HS-27A (cell line): ENCODE measurements around the gene NDRG2.
"Not testable (repeated sequence)": the region's sequence is repeated elsewhere in the genome, so short reads cannot be mapped to it uniquely, and the experiment has no call there.

Source experiments
- DNase-seq: peaks from one replicate; pipeline ENCODE4 v3.0.0-alpha.2; 2012; ENCODE audit warnings: low read depth, missing footprints

The NDRG2 gene

DNA sequence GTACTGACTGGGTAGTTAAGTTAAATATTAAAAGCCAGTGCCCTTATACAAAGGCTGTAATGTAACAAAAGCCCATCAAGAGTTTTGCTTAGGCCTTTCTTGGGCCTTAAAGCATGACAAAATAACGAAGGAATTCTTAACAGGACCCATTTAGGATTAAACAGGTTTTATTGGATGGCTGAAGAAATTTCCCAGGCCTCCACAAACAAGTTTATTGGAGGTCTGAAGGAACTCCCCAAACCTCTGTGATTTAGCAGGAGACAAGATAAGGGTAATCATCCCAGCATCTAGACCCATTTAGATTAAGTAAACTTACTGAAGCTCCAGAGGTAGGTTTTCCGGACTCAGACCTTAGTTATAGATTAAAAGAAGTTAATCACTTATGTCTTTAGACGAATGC is 15.1 kb downstream of the NDRG2 start:
- not testable (repeated sequence) for DNase-seq

- no peak for DNase-seq
These were observed 21.0 kb downstream of the NDRG2 start for GRCh38 chr14:21003788-21004346.

GRCh38 chr14:21001218-21001617 is 23.6 kb downstream of the NDRG2 start:
- DNase-seq = no peak

DNA sequence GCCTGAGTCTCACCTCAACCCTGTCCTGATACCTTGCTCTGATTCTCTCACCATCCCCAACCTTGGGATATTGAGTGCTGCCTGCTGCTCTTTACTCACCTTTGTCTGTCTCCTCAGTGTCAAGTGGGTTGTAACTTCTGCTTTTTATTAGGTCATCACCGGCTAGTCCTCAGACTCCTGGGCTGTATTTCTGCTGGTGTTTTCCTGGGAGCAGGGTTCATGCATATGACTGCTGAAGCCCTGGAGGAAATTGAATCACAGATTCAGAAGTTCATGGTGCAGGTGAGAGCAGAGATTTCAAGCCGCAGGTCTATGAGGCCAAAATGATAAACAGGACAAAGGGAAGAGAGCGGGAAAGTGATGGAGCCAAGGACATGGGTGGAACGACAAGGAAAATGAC is 25.3 kb downstream of the NDRG2 start:
- no peak for DNase-seq

- no peak for DNase-seq
These were observed 26.0 kb downstream of the NDRG2 start, which contains the start of gene SLC39A2 for GRCh38 chr14:20998674-20999366. SLC39A2 (plus strand) TSS chr14:20999293; CDS start chr14:20999447, 154 bp downstream.

- no peak for DNase-seq
These were observed 26.7 kb downstream of the NDRG2 start for GRCh38 chr14:20998139-20998538.

GRCh38 chr14:20997564-20997963 is 27.3 kb downstream of the NDRG2 start:
- no peak for DNase-seq

DNA sequence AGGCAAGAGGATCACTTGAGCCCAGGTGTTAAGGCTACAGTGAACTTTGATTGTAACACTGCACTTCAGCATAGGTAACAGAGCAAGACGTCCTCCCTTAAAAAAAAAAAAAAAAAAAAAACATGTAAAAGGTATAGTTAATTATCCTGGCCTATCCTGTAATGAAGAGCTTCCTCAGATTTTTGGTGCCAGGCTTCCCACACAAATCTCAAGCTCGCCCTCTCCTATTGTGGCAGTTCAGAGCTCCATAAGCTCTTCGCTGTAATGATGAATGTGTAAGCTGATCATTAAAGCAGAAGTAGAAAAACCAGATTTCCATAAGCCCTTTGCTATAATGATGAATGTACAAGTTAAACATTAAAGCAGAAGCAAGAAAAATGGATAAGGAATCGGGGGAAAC is 27.7 kb downstream of the NDRG2 start:
- DNase-seq = no peak

- DNase-seq = no peak
These were observed 28.3 kb downstream of the NDRG2 start for GRCh38 chr14:20996521-20996920.

DNA sequence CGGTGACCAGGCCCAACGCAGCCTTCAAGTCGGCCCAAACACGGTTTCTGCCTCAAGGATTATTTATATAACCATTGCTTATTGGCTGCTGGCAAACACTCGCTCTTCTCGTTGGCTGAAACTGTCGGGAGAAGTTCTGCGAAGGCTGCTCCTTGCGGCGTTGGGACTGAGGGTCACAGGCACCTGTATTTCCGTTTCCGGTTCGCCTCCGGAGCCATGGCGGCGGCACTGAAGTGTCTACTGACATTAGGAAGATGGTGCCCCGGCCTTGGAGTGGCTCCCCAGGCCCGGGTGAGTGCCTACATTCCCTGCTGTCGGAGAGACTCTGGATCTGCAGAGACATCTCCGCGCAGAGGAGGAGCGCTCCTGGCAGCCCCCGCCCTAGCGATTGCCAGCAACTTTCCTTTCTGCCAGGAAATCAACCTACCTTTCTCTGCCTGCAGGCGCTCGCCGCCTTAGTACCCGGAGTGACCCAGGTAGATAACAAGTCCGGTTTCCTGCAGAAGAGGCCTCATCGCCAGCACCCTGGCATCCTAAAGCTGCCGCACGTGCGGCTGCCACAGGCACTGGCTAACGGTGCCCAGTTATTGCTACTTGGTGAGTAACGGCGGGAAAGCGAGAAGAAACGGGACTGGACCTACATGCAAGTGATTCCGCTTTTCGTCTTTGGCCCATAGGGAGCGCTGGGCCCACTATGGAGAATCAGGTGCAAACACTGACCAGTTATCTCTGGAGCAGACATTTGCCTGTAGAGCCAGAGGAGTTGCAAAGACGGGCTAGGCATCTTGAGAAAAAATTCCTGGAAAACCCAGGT is 34.9 kb downstream of the NDRG2 start, which contains the start of gene METTL17:
TSS of gene METTL17 (plus strand) at position 194 of the 814 bp plus-strand sequence. CDS start at position 217, 23 bp downstream.
- peak; percentile 94 for DNase-seq

- DNase-seq = no peak
These were observed 35.4 kb downstream of the NDRG2 start for GRCh38 chr14:20989471-20989786.

- DNase-seq = no peak
These were observed 36.0 kb downstream of the NDRG2 start for GRCh38 chr14:20988717-20989470.

- peak; percentile 79 for DNase-seq
These were observed 38.0 kb downstream of the NDRG2 start for GRCh38 chr14:20986811-20987210.

GRCh38 chr14:20985650-20986049 is 39.2 kb downstream of the NDRG2 start:
- DNase-seq = not testable (repeated sequence)

DNA sequence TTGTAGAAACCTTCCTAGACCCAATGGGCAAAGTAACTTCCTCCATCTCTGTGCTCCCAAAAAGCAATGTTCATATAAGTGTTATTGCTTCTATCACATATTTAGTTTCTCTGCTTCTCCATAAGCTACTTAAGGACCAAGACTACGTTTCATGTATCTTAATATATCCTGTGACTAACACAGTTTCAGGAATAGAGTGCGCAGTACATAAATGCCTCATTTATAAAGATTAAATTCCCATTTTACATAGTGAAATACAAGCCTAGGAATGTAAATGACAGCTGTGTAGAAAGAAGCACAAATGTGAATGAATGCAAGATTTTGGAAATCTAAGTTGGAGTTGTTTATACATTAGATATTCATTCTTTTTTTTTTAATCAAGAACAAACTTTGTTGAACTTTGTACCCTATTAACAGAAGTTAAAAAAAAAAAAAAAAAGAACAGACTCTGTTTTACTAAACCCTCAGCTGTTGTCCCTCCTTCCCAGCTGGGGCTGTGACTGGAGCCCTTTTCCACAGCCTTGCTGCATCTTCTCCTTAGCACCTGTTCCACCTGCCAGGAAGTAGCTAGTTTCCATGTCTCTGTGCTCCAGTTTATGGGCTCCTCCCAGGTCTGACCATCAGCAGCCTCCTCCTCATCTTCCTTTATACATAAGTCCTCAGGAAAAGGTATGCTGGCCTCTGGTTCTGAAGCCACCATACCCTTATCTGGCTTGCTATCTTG is 42.1 kb downstream of the NDRG2 start:
- DNase-seq = no peak

GRCh38 chr14:20980906-20981305 is 44.0 kb downstream of the NDRG2 start:
- DNase-seq = no peak

DNA sequence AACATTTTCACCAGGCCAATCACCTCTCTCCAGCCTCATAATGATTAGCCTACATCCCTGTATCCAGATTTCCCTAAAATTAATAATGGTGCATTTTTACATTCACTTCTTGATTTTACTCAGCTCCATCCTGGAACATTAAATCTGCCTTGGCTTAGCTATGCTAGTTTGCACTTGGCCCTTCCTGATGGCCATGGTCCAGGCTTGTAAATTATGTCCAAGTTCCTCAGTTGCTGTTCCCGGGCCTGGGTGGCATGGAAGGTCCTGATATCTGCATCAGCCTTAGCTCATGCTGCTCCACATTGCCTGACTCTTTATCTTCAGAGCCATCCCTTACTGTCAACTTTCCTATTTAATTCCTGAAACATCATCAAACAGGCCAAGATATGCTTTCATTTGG is 46.2 kb downstream of the NDRG2 start:
- no peak for DNase-seq

DNA sequence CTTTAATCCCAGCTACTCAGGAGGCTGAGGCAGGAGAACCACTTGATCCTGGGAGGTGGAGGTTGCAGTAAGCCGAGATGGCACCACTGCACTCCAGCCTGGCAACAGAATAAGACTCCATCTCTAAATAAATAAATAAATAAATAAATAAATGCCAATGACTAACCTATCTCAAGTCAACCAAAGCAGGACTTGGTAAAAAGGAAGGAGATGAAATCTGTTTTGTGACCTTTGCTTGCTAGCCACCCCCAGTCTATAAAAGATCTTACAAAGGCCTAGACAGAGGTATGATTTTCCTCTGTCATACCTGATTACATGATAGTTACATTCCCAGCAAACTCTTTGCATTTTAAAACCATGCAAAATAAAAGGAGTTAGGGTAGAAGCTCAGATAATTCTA is 48.6 kb downstream of the NDRG2 start:
- no peak for DNase-seq

DNA sequence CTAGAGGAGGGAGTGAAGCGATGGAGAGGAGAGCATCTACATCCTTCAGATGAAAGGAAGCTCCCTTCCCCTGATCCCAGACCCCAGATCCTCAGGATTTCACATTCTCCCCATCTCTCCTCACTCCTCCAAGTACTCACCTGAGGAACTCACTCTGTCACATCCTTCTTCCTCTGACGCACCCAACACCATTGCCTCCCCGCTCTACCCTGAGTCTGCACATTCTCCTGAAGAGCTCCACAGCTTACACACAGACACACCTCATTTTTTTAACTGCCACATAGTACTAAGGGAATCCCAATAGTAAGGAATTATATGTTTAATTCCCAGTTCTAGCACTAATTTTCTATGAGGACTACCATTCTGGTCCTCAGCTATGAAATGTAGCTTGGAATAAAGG is 51.4 kb downstream of the NDRG2 start:
- no peak for DNase-seq

DNA sequence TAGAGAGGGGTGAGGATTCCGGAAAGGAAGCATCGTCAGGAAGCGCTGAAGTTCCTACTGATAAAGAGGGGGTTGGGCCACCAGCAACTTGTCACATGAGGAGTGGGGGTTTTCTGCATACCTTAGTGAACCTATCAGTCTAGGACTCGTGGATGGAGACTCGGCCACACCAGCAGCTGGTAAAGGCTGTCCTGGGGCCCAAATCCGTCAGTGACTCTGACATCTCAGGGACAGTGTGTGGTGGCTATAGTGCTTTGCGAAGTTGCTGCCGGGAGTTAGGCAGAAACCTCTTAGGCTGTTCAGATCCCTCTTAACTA is 53.2 kb downstream of the NDRG2 start:
- DNase-seq = no peak

DNA sequence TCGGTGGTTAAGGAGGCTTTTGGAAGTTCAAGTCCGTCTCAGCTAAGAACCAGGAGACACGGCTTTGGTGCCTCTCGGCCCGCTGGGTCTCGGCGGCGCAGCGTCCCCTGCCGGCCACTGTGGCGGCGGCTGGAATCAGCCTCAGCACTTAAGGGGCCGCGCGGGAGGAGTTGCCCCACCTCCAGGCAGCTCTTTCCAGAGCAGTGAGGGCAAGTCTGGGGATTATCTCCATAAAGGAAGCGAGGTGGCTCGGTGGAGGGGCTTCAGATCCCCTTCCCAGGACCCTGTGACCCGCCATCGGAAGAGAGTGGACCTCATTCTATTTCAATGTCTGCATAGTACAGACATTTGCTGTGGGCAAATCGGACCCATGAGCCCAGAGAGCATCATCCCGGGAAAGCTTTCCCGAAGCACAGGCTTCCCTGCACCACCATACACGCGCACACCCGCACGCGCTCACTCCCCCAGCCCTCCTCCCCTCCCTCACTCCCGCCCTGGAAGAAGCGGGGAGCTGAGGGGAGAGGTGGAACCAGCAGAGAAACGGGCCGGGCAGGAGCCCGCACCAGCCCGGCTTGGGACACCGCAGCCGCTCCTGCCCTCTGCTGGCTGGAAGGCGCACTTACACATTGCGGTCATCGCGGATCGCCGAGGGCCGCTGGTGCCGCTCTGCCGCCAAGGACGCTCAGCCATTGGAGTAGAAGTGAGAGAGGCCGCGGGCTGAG is 53.7 kb downstream of the NDRG2 start:
- DNase-seq = peak; percentile 68
